Bronchial epithelial cell (primary cell): ENCODE data around the gene KRT35. TPM values are rescaled to one million over a fixed set of nuclear protein-coding genes. Genes with fewer than 3 reads are reported as not detected.
A peak's percentile ranks its signal among the peaks of the same experiment; 100 is the strongest.

Source experiments
- DNase-seq: peaks from one replicate; pipeline ENCODE4 v3.0.0-alpha.2; 2010; ENCODE audit warnings: low read depth
- FAIRE-seq: peaks from 2 replicates; lab custom pipeline; 2011; peaks lifted over from hg19 to GRCh38; lab: Jason Lieb, UNC
- H3K27me3 ChIP-seq: 2 replicates; pipeline ENCODE4 v1.5.1; 2011; ENCODE audit warnings: low read length; ENCODE audit not compliant: control insufficient read depth, insufficient read depth
- H3K36me3 ChIP-seq: 2 replicates; pipeline ENCODE4 v1.5.1; 2011; ENCODE audit warnings: low read length; ENCODE audit not compliant: control insufficient read depth, insufficient read depth
- H3K4me3 ChIP-seq: 2 replicates; pipeline ENCODE4 v1.5.1; 2011; ENCODE audit warnings: mild to moderate bottlenecking, low read depth, low read length, control low read depth
- CTCF ChIP-seq: IDR thresholded peaks from 2 replicates; pipeline ENCODE4 v1.5.1; 2011; ENCODE audit warnings: mild to moderate bottlenecking, moderate library complexity, low read length, control low read depth, inconsistent platforms; ENCODE audit not compliant: insufficient read depth, severe bottlenecking
- total RNA-seq: library from RNA; depleted of rRNA; stranded (reverse); fragments of >200 nt; gene quantifications from 2 replicates; pipeline ENCODE4 v1.2.1, GENCODE V29; 2014

The KRT35 gene
- total RNA-seq, 1 donor from 2014 or later: not detected

DNA sequence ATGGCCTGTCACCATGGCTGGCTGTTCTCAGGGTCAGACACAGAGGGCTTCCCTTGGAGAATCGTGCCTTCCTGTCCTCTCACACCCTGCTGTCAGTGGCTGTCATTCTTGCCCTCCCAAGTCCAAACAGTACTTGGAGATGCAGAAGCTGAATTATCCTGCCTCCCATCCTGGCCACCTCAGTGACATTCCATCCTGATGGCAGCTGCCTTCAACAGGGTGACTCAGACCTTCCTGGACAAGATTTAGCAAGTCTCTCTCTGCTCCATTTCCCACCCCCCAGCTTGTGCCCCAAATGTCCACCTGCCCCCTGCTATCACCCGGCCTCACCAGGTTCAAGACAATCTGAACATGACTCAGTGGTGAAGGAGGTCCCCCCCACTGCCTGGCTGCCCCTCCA is 13.6 kb upstream of the KRT35 start:
- H3K27me3 ChIP-seq: no peaks in the 10 kb centered on the region
- FAIRE-seq (no peak), DNase-seq (peak; percentile 62)
- no peak for TF ChIP-seq CTCF
- H3K4me3 ChIP-seq: no peak overlapping the region
- H3K36me3 ChIP-seq: no peaks in the 10 kb centered on the region

- no peak for TF ChIP-seq CTCF
These were observed 11.8 kb upstream of the KRT35 start for GRCh38 chr17:41492771-41493170.

GRCh38 chr17:41492351-41492750 is 11.4 kb upstream of the KRT35 start:
- Histone ChIP-seq H3K4me3 (no peak overlapping the region), H3K36me3 (no peaks in the 10 kb centered on the region), H3K27me3 (no peaks in the 10 kb centered on the region)
- TF ChIP-seq CTCF: no peak
- FAIRE-seq: no peak
- DNase-seq: no peak

More at GRCh38 chr17:41492771-41493170, 11.8 kb upstream of the KRT35 start:
- peak; percentile 55 for FAIRE-seq
- Histone ChIP-seq H3K36me3 (no peaks in the 10 kb centered on the region), H3K4me3 (no peak overlapping the region), H3K27me3 (no peaks in the 10 kb centered on the region)
- no peak for DNase-seq

DNA sequence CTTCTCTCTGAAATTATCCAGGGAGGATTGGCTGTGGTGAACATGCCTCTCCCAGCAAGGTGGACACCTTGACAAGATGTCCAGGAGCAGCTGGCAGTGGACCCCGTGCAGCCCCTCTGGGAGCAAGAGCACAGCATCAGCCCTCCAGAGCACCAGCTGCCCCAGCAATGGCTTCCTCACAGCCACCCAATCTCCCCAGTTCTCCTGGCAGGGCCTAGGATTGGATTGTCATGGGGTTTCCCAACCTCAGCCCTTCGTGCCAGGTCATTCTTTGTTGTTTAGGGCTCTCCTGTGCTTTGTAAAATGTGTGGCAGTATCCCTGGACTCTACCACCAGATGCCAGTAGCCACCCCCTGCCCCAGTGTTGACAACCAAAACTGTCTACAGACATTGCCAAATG is 10.5 kb upstream of the KRT35 start:
- no peak overlapping the region for H3K4me3 ChIP-seq
- FAIRE-seq: no peak
- no peak for TF ChIP-seq CTCF
- no peak for DNase-seq
- H3K27me3 ChIP-seq: no peaks in the 10 kb centered on the region
- no peaks in the 10 kb centered on the region for H3K36me3 ChIP-seq

DNA sequence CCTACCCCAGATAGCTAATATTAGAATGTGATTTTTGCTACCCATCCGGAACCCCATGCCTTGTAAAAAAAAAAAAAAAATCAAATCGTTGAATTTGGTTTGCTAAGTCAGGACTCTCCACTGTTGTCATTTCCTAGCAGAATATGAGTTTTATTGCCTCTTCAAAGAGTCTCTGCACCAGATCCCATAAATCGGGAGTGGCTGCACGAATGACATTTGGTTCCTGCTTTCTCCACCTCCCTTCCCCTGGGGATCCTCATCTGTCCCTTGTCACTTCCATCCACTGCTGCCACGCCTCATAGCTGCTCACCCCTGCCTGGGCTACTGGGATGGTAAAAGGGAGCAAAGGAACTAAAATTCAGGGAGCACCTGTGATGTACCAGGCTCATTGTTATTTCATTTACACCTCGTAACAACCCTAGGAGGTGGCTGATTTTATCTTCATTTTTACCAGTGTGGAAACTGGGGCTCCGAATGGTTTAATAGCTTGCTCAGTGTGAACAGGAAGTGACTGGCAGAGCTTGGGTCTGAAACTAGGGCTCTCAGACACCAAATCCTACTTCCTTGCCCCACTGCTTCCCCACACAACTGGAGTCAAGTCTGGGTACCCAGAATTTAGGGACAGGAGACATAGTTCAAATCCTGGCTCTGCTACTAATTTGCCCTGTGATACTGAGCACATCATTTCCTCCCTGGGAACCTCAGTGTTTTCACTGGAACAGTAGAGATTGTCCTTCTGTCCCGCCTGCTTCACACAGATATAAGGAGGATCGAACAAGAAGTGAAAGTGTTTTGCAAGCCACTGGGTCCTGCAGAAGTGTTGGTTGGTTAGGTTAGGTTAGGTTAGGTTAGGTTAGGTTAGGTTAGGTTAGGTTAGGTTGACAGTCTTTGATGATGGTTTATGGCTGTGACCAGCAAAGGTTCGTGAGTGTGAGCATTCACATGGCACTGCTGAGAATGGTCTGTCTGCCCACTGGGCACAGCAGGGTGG is 9.3 kb upstream of the KRT35 start:
- FAIRE-seq (peak; percentile 7), DNase-seq (no peak)
- Histone ChIP-seq H3K27me3 (no peaks in the 10 kb centered on the region), H3K4me3 (no peak overlapping the region), H3K36me3 (no peaks in the 10 kb centered on the region)
- TF ChIP-seq CTCF: no peak
